Central memory CD8-positive, alpha-beta T cell (primary cell): ENCODE measurements around the gene HAUS5.

Source experiments
- ATAC-seq: fragments of 150-1000 bp; cut with Tn5 transposase; replicated peaks from 2 replicates; pipeline ENCODE4 v1.10.0; 2022; ENCODE audit warnings: mild to moderate bottlenecking, moderate FRiP score, moderate number of reproducible peaks; ENCODE audit not compliant: poor library complexity, severe bottlenecking; ENCODE audit errors: extremely low read depth
- DNase-seq, 2 donors: peaks; one replicate each; pipeline ENCODE4 v3.0.0; 2021; ENCODE audit warnings: low spot score in 2 of 2
- H3K27ac Mint-ChIP-seq: one replicate; pipeline ENCODE4 v1.8.0; 2022; ENCODE audit warnings: low read depth, mild to moderate bottlenecking, moderate library complexity, mixed read lengths
- H3K27me3 Mint-ChIP-seq: one replicate; pipeline ENCODE4 v1.8.0; 2022; ENCODE audit warnings: mixed read lengths
- H3K36me3 Mint-ChIP-seq: one replicate; pipeline ENCODE4 v1.8.0; 2022; ENCODE audit warnings: mild to moderate bottlenecking, moderate library complexity, mixed read lengths; ENCODE audit not compliant: insufficient read depth
- H3K4me1 Mint-ChIP-seq: one replicate; pipeline ENCODE4 v1.8.0; 2022; ENCODE audit warnings: mixed read lengths
- H3K4me3 Mint-ChIP-seq: one replicate; pipeline ENCODE4 v1.8.0; 2022; ENCODE audit warnings: mild to moderate bottlenecking, moderate library complexity, mixed read lengths
- H3K9me3 Mint-ChIP-seq: one replicate; pipeline ENCODE4 v1.8.0; 2022; ENCODE audit warnings: mixed read lengths

The HAUS5 gene, protein sequence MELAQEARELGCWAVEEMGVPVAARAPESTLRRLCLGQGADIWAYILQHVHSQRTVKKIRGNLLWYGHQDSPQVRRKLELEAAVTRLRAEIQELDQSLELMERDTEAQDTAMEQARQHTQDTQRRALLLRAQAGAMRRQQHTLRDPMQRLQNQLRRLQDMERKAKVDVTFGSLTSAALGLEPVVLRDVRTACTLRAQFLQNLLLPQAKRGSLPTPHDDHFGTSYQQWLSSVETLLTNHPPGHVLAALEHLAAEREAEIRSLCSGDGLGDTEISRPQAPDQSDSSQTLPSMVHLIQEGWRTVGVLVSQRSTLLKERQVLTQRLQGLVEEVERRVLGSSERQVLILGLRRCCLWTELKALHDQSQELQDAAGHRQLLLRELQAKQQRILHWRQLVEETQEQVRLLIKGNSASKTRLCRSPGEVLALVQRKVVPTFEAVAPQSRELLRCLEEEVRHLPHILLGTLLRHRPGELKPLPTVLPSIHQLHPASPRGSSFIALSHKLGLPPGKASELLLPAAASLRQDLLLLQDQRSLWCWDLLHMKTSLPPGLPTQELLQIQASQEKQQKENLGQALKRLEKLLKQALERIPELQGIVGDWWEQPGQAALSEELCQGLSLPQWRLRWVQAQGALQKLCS

DNA sequence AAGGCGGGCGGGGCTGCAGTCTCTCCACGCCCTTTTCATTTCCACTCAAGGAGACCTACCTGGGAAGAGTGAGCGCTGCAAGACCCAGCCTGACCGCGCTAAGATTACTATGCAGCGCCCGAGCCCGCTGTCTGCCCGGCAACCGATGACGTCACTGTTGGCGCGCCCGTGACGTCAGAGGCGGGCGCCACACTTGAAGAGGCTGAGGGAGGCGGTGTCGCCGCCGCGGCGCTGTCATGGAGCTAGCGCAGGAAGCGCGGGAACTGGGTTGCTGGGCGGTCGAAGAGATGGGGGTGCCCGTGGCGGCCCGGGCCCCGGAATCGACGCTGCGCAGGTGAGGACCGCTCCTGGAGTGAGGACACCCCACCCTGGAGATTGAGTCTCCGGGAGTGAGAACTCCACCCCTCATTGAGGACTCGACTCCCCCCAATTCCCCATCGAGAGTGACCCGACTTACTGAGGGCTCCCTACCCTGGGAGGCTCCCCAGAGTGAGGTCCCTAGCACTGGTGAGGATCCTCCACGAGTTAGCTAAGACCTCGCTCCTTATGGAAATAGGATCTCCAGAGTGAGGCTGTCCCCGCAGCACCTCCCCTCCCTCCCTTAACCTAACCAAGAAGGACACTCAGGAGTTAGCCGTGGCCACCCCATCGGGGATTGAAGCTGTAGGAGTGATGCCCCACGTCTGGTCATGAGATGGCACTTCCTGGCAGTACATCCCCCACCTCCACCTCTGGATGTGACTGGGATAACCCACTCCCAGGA is at the start of gene HAUS5:
Gene HAUS5, plus strand, starts transcription at position 177 of the 763 bp plus-strand sequence. Its CDS starts 60 bp downstream, at position 237.
- peaks cover 17% of the 10 kb centered on the region for H3K36me3 Mint-ChIP-seq
- no peaks in the 10 kb centered on the region for H3K27me3 Mint-ChIP-seq
- peak within 1 kb of the TSS; percentile 85 for H3K4me3 Mint-ChIP-seq
- ATAC-seq (peak; percentile 94), DNase-seq (peak; percentile 93 to 96)
- peaks cover 16% of the 10 kb centered on the region for H3K4me1 Mint-ChIP-seq
- H3K9me3 Mint-ChIP-seq = peaks cover 8% of the 10 kb centered on the region
- peak within 1 kb of the TSS; percentile 92 for H3K27ac Mint-ChIP-seq

DNA sequence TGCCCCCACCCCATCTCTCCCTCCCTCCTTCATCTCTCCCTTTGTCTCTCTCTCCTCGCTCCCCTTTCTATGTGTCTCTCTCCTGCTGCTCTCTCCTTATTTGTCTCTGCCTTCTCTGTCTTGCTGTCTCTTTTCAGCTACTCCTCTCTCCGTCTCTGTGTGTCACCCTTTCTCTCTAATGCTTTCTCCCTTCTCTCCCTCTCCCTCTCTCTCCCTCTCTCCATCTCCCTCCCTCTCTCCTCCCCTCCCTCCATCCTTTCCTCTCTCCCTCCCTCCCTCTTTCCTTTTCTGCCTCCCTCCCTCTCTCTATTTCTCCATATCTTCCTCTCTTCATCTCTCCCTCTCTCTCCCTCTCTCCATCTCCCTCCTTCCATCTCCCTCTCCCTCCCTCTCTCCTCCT is 49.8 kb upstream of the HAUS5 start:
- Mint-ChIP-seq H3K9me3 (no peaks in the 10 kb centered on the region), H3K4me1 (no peaks in the 10 kb centered on the region), H3K27ac (no peak overlapping the region), H3K36me3 (no peaks in the 10 kb centered on the region), H3K27me3 (peaks cover 71% of the 10 kb centered on the region), H3K4me3 (no peak overlapping the region)
- ATAC-seq (no peak), DNase-seq (no peak)

DNA sequence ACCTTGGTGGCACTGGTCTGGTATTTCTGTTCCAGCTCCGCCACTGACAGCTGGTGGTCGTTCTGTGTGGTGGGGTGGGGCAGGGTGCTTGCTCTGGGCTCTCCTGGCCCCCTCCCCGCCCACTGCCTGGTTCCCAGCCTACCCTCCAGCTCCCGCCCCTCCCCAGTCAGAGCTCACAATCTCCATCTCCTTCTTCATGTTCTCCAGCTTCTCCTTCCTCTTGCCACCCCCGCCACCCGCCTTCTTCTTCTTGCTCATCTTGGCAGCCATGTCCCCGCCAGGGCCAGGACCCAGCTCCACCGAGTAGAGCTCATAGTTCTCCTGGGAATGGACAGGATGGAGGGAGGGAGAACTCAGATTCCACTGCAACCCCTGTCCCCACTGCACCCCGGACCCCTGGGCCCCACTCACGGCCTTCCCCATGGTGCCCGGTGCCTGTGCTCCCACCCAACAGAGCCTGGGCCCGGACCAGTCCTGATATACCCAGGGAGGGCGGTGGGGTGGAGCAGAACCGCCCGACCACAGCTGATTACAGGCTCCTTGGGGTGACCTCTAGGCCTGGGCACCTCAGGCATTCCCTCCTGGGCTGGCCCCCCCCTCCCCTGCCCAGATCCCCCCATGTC is 49.2 kb upstream of the HAUS5 start, which contains the start of gene ATP4A:
Gene ATP4A, minus strand, starts transcription at position 452 of the 623 bp plus-strand sequence. Its CDS starts 29 bp downstream, at position 423.
- no peak within 1 kb of the TSS for H3K27ac Mint-ChIP-seq
- H3K36me3 Mint-ChIP-seq = no peaks in the 10 kb centered on the region
- H3K27me3 Mint-ChIP-seq = peaks cover 71% of the 10 kb centered on the region
- H3K9me3 Mint-ChIP-seq = no peaks in the 10 kb centered on the region
- H3K4me3 Mint-ChIP-seq = no peak within 1 kb of the TSS
- no peaks in the 10 kb centered on the region for H3K4me1 Mint-ChIP-seq
- ATAC-seq = no peak
- no peak for DNase-seq

DNA sequence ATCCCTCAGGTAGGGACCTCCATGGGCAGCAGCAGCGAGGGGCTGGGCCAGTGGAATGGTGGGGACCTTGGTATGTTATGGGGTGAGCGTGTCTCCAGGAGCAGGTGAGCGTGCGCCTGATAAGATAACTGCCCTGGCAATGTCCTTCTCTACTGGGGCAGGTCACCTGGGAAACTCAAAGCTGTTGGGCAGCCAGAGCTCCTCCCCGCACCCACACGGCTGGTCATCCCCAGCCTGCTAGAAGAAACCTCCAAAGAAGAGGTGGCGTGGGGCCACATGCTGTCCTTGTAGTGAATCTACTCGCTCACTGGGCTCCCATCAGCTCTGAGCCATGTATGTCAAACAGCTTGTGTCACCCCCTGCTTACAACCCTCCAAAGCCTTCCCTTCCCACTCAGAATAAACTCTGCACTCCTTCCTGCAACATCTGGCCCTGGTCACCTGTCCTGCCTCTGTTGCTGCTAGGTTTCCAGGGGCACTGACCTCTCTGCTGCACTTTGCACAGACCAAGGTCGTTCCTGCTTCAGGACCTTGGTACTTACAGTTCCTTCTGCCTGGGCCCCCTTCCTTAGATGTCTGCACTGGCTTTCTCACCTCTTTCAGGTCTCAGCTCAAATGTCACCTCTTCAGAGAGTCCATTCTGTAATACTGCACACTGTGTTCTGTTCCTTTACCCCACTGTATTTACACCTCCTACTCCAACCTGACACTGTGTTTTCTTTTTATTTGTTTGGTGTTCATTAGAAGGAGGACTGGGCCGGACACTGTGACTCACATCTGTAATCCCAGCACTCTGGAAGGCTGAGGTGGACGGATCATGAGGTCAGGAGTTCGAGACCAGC is 47.3 kb upstream of the HAUS5 start:
- H3K4me3 Mint-ChIP-seq = no peak overlapping the region
- DNase-seq = no peak
- H3K27me3 Mint-ChIP-seq = peaks cover 74% of the 10 kb centered on the region
- no peak overlapping the region for H3K27ac Mint-ChIP-seq
- no peaks in the 10 kb centered on the region for H3K9me3 Mint-ChIP-seq
- H3K36me3 Mint-ChIP-seq = no peaks in the 10 kb centered on the region
- H3K4me1 Mint-ChIP-seq = no peaks in the 10 kb centered on the region
- no peak for ATAC-seq

DNA sequence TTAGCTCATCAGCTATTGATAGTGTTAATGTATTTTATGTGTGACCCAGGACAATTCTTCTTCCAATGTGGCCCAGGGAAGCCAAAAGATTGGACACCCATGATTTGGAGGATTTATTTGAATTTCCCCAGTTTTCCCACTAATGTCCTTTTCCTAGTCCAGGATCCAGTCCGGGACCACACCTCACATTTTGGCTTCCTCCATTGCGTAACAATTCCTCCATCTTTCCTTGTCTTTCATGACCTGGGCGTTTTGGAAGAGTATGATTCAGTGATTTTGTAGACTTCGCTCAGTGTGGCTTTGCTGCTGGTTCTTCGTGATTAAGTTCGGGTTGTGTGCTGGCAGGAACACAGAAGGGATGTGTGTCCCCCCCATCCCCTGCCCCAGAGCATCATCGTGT is 45.8 kb upstream of the HAUS5 start:
- no peak for ATAC-seq
- no peak overlapping the region for H3K27ac Mint-ChIP-seq
- H3K4me3 Mint-ChIP-seq = no peak overlapping the region
- no peaks in the 10 kb centered on the region for H3K36me3 Mint-ChIP-seq
- no peaks in the 10 kb centered on the region for H3K9me3 Mint-ChIP-seq
- H3K27me3 Mint-ChIP-seq = peaks cover 74% of the 10 kb centered on the region
- no peak for DNase-seq
- H3K4me1 Mint-ChIP-seq = no peaks in the 10 kb centered on the region

DNA sequence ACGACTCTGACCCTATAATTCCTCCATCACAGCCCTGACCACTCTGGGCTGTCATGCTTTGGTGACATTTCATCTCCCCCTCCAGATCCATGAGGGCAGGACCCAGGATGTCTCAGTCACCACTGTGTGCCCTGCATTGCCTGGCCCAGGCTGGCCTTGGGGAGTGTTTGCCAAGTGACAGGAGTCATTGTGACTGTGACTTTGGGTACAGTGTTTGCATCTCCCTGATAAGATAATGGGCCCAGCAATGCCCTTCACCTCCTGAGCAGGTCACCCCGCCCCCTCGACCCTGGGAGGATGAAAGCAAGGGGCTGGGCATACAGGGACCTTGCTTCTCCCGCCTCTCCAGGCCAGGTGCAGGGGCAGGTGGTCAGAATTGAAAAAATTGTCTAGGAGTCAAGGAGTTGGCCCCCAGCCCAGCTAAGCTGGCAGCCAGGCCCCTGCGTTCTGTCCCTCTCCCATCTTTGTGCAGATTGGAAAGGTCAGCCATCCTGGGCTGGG is 43.2 kb upstream of the HAUS5 start:
- ATAC-seq = no peak
- H3K27ac Mint-ChIP-seq = no peak overlapping the region
- no peak for DNase-seq
- no peaks in the 10 kb centered on the region for H3K9me3 Mint-ChIP-seq
- H3K27me3 Mint-ChIP-seq = peaks cover 65% of the 10 kb centered on the region
- no peak overlapping the region for H3K4me3 Mint-ChIP-seq
- no peaks in the 10 kb centered on the region for H3K36me3 Mint-ChIP-seq
- H3K4me1 Mint-ChIP-seq = no peaks in the 10 kb centered on the region

DNA sequence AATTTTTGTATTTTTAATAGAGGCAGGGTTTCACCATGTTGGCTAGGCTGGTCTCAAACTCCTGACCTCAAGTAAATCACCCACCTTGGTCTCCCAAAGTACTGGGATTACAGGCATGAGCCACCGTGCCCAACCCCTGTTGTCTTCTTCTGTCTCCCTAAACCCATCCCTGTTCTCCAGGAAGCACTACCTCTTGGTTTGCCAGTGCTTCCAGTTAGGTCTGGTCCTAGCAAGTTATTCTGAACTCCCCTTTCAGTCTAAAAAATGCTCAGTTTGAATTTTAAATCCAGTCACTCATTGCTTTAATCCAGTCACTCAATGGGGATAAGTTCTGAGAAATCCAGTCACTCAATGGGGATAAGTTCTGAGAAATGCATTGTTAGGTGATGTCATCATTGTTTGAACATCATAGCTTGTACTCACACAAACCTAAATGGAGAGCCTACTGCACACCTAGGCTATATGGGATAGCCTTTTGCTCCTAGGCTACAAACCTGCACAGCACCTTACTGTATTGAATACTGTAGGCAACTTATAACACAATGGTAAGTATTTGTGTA is 41.0 kb upstream of the HAUS5 start:
- no peak for ATAC-seq
- Mint-ChIP-seq H3K4me3 (no peak overlapping the region), H3K4me1 (no peaks in the 10 kb centered on the region), H3K9me3 (peaks cover 11% of the 10 kb centered on the region), H3K36me3 (no peaks in the 10 kb centered on the region), H3K27me3 (peaks cover 57% of the 10 kb centered on the region), H3K27ac (no peak overlapping the region)
- DNase-seq = no peak

DNA sequence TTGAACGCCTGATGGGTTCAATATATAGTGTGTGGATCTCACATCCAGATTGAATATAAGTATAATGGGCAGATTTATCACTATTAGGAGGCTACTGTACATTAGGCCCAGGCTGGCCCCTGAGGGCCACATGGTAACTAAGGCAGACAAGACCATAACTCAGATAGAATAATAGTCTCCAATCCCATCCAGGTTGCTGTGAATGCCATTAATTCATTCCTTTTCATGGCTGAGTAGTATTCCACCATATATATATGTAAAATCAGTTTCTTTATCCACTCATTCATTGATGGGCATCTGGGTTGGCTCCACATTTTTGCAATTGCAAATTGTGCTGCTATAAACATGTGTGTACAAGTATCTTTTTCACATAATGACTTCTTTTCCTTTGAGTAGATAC is 34.6 kb upstream of the HAUS5 start:
- H3K9me3 Mint-ChIP-seq = peaks cover 18% of the 10 kb centered on the region
- H3K27ac Mint-ChIP-seq = no peak overlapping the region
- peaks cover 39% of the 10 kb centered on the region for H3K27me3 Mint-ChIP-seq
- no peak overlapping the region for H3K4me3 Mint-ChIP-seq
- DNase-seq = no peak
- no peak for ATAC-seq
- no peaks in the 10 kb centered on the region for H3K4me1 Mint-ChIP-seq
- no peaks in the 10 kb centered on the region for H3K36me3 Mint-ChIP-seq

DNA sequence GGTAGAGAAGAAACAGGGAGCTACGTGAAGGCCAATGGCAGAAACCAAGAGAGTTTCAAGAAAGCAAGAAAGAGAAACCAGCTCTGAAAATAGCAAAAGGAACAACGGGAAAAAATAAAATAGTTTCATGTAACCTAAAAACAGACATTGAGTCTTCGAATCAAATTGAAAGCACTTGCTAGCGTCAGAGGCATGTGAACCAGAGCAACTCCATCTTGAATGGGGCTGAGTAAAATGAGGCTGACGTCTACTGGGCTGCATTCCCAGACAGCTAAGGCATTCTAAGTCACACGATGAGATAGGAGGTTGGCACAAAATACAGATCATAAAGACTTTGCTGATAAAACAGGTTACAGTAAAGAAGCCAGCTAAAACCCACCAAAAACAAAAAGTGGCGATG is 33.8 kb upstream of the HAUS5 start:
- H3K4me3 Mint-ChIP-seq = no peak overlapping the region
- no peaks in the 10 kb centered on the region for H3K36me3 Mint-ChIP-seq
- peaks cover 41% of the 10 kb centered on the region for H3K27me3 Mint-ChIP-seq
- no peak for ATAC-seq
- DNase-seq = no peak
- no peaks in the 10 kb centered on the region for H3K4me1 Mint-ChIP-seq
- H3K9me3 Mint-ChIP-seq = peaks cover 18% of the 10 kb centered on the region
- H3K27ac Mint-ChIP-seq = no peak overlapping the region

DNA sequence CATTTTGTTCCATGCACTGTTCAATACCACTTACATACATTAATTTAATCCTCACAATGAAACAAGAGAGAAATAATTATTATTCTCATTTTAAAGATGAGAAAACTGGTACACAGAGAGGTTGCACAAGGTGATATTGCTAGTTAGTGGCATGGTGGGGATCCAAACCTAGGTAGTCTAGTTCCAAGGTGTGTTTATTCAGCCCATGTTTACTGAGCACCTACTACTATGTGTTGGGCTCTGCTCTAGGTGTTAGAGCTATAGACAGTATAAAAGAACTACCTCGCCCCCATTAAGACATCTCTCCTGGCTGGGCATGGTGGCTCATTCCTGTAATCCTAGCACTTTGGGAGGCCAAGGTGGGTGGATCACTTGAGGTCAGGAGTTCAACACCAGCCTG is 29.8 kb upstream of the HAUS5 start:
- H3K9me3 Mint-ChIP-seq = no peaks in the 10 kb centered on the region
- peaks cover 58% of the 10 kb centered on the region for H3K27me3 Mint-ChIP-seq
- H3K27ac Mint-ChIP-seq = no peak overlapping the region
- H3K36me3 Mint-ChIP-seq = no peaks in the 10 kb centered on the region
- no peak for ATAC-seq
- no peak overlapping the region for H3K4me3 Mint-ChIP-seq
- H3K4me1 Mint-ChIP-seq = no peaks in the 10 kb centered on the region
- no peak for DNase-seq

DNA sequence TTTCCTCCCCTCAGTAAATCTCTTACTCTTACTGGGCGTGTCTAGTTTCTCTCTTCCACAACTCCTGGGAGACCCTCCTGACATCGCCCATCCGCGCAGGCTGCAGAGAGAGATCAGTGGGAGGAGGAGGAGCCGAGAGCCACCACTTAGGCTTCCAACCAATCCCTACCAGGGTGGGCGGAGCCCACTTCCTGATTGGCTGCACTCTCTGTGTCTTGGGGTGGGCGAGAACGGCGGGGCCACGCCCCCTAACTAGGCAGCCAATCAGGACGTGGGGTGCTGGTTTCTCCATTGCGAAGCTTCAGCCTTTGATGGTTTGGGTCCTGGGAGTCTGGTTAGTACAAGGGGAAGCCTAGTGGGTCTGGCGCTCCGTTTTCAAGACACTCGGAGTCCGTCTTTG is 26.7 kb upstream of the HAUS5 start, which contains the start of gene PMIS2:
Gene PMIS2, plus strand, starts transcription at position 326 of the 400 bp plus-strand sequence. CDS start 87 bp downstream, outside the sequence.
- ATAC-seq (no peak), DNase-seq (no peak)
- H3K4me3 Mint-ChIP-seq = no peak within 1 kb of the TSS
- no peaks in the 10 kb centered on the region for H3K4me1 Mint-ChIP-seq
- no peaks in the 10 kb centered on the region for H3K9me3 Mint-ChIP-seq
- H3K27ac Mint-ChIP-seq = no peak within 1 kb of the TSS
- peaks cover 47% of the 10 kb centered on the region for H3K27me3 Mint-ChIP-seq
- no peaks in the 10 kb centered on the region for H3K36me3 Mint-ChIP-seq
